GM12878 (cell line): Measurements from ENCODE around the gene TFAP2E. TPM values are rescaled to one million over a fixed set of nuclear protein-coding genes. Genes with fewer than 3 reads are reported as not detected.

Experiments
- ATAC-seq: fragments of 200-7000 bp; cut with Tn5 transposase; 3 replicates; pipeline ENCODE4 v1.9.1; 2020; ENCODE audit warnings: mild to moderate bottlenecking, moderate library complexity
- BruUV-seq: library from RNA; stranded (reverse); fragments of 400-500 nt; replicated peaks from 2 replicates; lab custom pipeline; 2021; lab: Mats Ljungman, UMichigan
- CTCF ChIA-PET: fragments of 300-600 bp; sonication (Branson Sonifier 250); formaldehyde crosslinking; extraction: SDS; loops from one replicate; lab custom pipeline; 2021; ENCODE audit warnings: inconsistent platforms; lab: Yijun Ruan, JAX
- POLR2A ChIA-PET: fragments of 350-600 bp; formaldehyde crosslinking; extraction: SDS; loops from one replicate; lab custom pipeline; 2021; ENCODE audit warnings: inconsistent platforms; lab: Charles Lee
- RAD21 ChIA-PET: fragments of 300-600 bp; sonication (Branson Sonifier 250); formaldehyde crosslinking; loops from one replicate; lab custom pipeline; 2023; ENCODE audit warnings: antibody characterized with exemption; ENCODE audit not compliant: unreplicated experiment; lab: Charles Lee
- SMC1A ChIA-PET: fragments of 300-600 bp; sonication (Branson Sonifier 250); formaldehyde crosslinking; loops from one replicate; lab custom pipeline; 2023; ENCODE audit not compliant: unreplicated experiment, uncharacterized antibody; lab: Charles Lee
- DNase-seq: peaks from one replicate; pipeline ENCODE4 v3.0.0-alpha.2; 2011; ENCODE audit warnings: low read depth, low spot score
- FAIRE-seq: peaks from 3 replicates; lab custom pipeline; 2011; peaks lifted over from hg19 to GRCh38; lab: Jason Lieb, UNC
- H2AFZ ChIP-seq: 2 replicates; pipeline ENCODE4 v1.6.0; 2011; ENCODE audit warnings: low read depth, low read length, control low read depth; ENCODE audit not compliant: control insufficient read depth
- H3K27ac ChIP-seq: 2 replicates; pipeline ENCODE4 v1.5.1; 2011; ENCODE audit warnings: control low read depth; ENCODE audit not compliant: control insufficient read depth, insufficient read depth
- H3K27me3 ChIP-seq, 2 experiments: replicated peaks in 1 of 2; 2 replicates each; pipeline versions ENCODE4 v1.6.0 to v1.6.1; 2011; ENCODE audit warnings: low read length in 1 of 2; ENCODE audit not compliant: control insufficient read depth in 2 of 2, insufficient read depth in 2 of 2
- H3K36me3 ChIP-seq, 2 experiments: 2 replicates each; pipeline ENCODE4 v1.5.1; 2011; ENCODE audit warnings: low read length in 1 of 2; ENCODE audit not compliant: control insufficient read depth in 2 of 2, insufficient read depth in 2 of 2
- H3K4me1 ChIP-seq: 2 replicates; pipeline ENCODE4 v1.6.1; 2011; ENCODE audit warnings: mild to moderate bottlenecking, low read length, moderate library complexity, mixed read lengths; ENCODE audit not compliant: control insufficient read depth, insufficient read depth
- H3K4me2 ChIP-seq: 2 replicates; pipeline ENCODE4 v1.6.0; 2011; ENCODE audit warnings: control low read depth; ENCODE audit not compliant: control insufficient read depth, insufficient read depth
- H3K4me3 ChIP-seq: fragments of 200-600 bp; sonication (generic); 2 replicates; pipeline ENCODE4 v1.5.1; 2016
- H3K79me2 ChIP-seq: 2 replicates; pipeline ENCODE4 v1.6.0; 2011; ENCODE audit warnings: low read length; ENCODE audit not compliant: control insufficient read depth, insufficient read depth
- H3K9ac ChIP-seq: 2 replicates; pipeline ENCODE4 v1.8.0; 2011; ENCODE audit warnings: low read length, control low read depth, mixed read lengths; ENCODE audit not compliant: control insufficient read depth, insufficient read depth
- H3K9me3 ChIP-seq: replicated peaks from 3 replicates; pipeline ENCODE4 v1.5.1; 2011; ENCODE audit warnings: mild to moderate bottlenecking, low read length; ENCODE audit not compliant: control insufficient read depth, insufficient read depth
- H4K20me1 ChIP-seq: 2 replicates; pipeline ENCODE4 v1.6.0; 2011; ENCODE audit not compliant: control insufficient read depth, insufficient read depth
- BACH1 ChIP-seq: fragments of 450-650 bp; IDR thresholded peaks from 2 replicates; pipeline ENCODE4 v1.6.1; 2017; ENCODE audit warnings: mild to moderate bottlenecking, borderline replicate concordance
- BHLHE40 ChIP-seq, 2 experiments: fragments of 450-650 bp in 1 of 2; IDR thresholded peaks; 2 replicates each; pipeline ENCODE4 v1.6.1; 2011 to 2017; ENCODE audit warnings: low read depth in 2 of 2, borderline replicate concordance in 1 of 2, improper control_type of control experiment in 1 of 2, low read length in 1 of 2, mild to moderate bottlenecking in 1 of 2
- CREB1 ChIP-seq: IDR thresholded peaks from 2 replicates; pipeline ENCODE4 v1.6.1; 2012; ENCODE audit warnings: low read depth, mild to moderate bottlenecking, inconsistent platforms
- E4F1 ChIP-seq: fragments of 450-650 bp; IDR thresholded peaks from 2 replicates; pipeline ENCODE4 v1.6.1; 2018; ENCODE audit warnings: borderline replicate concordance, mild to moderate bottlenecking; ENCODE audit not compliant: partially characterized antibody
- JUNB ChIP-seq: IDR thresholded peaks from 2 replicates; pipeline ENCODE4 v1.6.1; 2016; ENCODE audit warnings: antibody characterized with exemption, mild to moderate bottlenecking
- LARP7 ChIP-seq: fragments of 450-650 bp; IDR thresholded peaks from 2 replicates; pipeline ENCODE4 v1.6.1; 2017; ENCODE audit warnings: mild to moderate bottlenecking
- NR2C2 ChIP-seq: IDR thresholded peaks from 2 replicates; pipeline ENCODE4 v1.6.1; 2011; ENCODE audit warnings: borderline replicate concordance, low read depth; ENCODE audit not compliant: control insufficient read depth, insufficient read length
- NRF1 ChIP-seq: conservative IDR thresholded peaks from 2 replicates; pipeline ENCODE4 v1.6.1; 2011; ENCODE audit warnings: mild to moderate bottlenecking, low read depth, low read length, improper control_type of control experiment
- POLR2A ChIP-seq: IDR thresholded peaks from 2 replicates; pipeline ENCODE4 v1.6.1; 2011; ENCODE audit warnings: low read depth, mild to moderate bottlenecking, low read length
- POLR2AphosphoS5 ChIP-seq: IDR thresholded peaks from 2 replicates; pipeline ENCODE4 v1.6.1; 2011; ENCODE audit warnings: mild to moderate bottlenecking, low read length, inconsistent platforms
- SMARCA5 ChIP-seq: fragments of 450-650 bp; IDR thresholded peaks from 2 replicates; pipeline ENCODE4 v1.6.1; 2017; ENCODE audit warnings: mild to moderate bottlenecking
- SRF ChIP-seq, 2 experiments: IDR thresholded peaks; 2 replicates each; pipeline ENCODE4 v1.6.1; 2011; ENCODE audit warnings: low read depth in 2 of 2, low read length in 2 of 2, mild to moderate bottlenecking in 1 of 2, moderate library complexity in 1 of 2
- TAF1 ChIP-seq: IDR thresholded peaks from 2 replicates; pipeline ENCODE4 v1.6.1; 2011; ENCODE audit warnings: mild to moderate bottlenecking, low read depth, low read length, borderline replicate concordance
- TCF12 ChIP-seq: IDR thresholded peaks from 2 replicates; pipeline ENCODE4 v1.6.1; 2011; ENCODE audit warnings: low read depth, mild to moderate bottlenecking, low read length
- ZNF217 ChIP-seq: fragments of 450-650 bp; IDR thresholded peaks from 2 replicates; pipeline ENCODE4 v1.6.1; 2017; ENCODE audit warnings: antibody characterized with exemption, mild to moderate bottlenecking
- ZNF24 ChIP-seq: fragments of 450-650 bp; IDR thresholded peaks from 2 replicates; pipeline ENCODE4 v1.6.1; 2017; ENCODE audit warnings: antibody characterized with exemption, mild to moderate bottlenecking
- ZNF687 ChIP-seq: fragments of 450-650 bp; IDR thresholded peaks from 2 replicates; pipeline ENCODE4 v1.6.1; 2017; ENCODE audit warnings: mild to moderate bottlenecking, moderate library complexity
- WGBS: methylation state at CpG from one replicate; pipeline ENCODE4 v1.1.6; 2016; ENCODE audit warnings: low lambda C conversion rate; ENCODE audit not compliant: insufficient replicate concordance, insufficient coverage; ENCODE audit errors: missing lambda C conversion rate; 5-methylcytosine and 5-hydroxymethylcytosine counted together
- in situ Hi-C: fragments of 300-500 bp; cut with MboI; formaldehyde crosslinking; loops from 9 replicates; pipeline ENCODE4 v1.14.3; 2018; ENCODE audit warnings: mixed read lengths
- intact Hi-C: fragments of 100-400 bp; cut with micrococcal nuclease; formaldehyde crosslinking; loops from one replicate; pipeline ENCODE4 v1.14.2; 2022; ENCODE audit not compliant: unreplicated experiment
- polyA plus RNA-seq, 11 experiments: library from polyadenylated mRNA; depleted of rRNA in 4 of 11; unstranded in 6 of 11; stranded (reverse) in 5 of 11; fragments of >200 nt; fragmentation: Nextera tagmentation in 4 of 11; fragmentation: Illumina TruSeq in 1 of 11; extraction: Ambion mirVana in 4 of 11; extraction: Trizol in 1 of 11; gene quantifications; 1 replicate in 1 of 11; 2 replicates in 10 of 11; pipeline versions ENCODE4 v1.2.1 to v1.2.3, GENCODE V29; 2011 to 2016; ENCODE audit warnings: inconsistent platforms in 2 of 11, missing spikeins in 2 of 11, low read depth in 1 of 11
- total RNA-seq, 4 experiments: library from RNA; depleted of rRNA in 3 of 4; stranded (reverse); fragments of >200 nt in 3 of 4; fragmentation: Illumina TruSeq in 1 of 4; extraction: Trizol in 1 of 4; gene quantifications; 2 replicates each; pipeline versions ENCODE4 v1.2.1 to v1.2.3, GENCODE V29; 2013 to 2021

Gene TFAP2E
- total and polyA plus RNA-seq, 10 of the 15 experiments (the other 5 are each of a cell fraction or from before 2014, with no cell fraction given): 0.10 to 1.1 (median 0.43) TPM

DNA sequence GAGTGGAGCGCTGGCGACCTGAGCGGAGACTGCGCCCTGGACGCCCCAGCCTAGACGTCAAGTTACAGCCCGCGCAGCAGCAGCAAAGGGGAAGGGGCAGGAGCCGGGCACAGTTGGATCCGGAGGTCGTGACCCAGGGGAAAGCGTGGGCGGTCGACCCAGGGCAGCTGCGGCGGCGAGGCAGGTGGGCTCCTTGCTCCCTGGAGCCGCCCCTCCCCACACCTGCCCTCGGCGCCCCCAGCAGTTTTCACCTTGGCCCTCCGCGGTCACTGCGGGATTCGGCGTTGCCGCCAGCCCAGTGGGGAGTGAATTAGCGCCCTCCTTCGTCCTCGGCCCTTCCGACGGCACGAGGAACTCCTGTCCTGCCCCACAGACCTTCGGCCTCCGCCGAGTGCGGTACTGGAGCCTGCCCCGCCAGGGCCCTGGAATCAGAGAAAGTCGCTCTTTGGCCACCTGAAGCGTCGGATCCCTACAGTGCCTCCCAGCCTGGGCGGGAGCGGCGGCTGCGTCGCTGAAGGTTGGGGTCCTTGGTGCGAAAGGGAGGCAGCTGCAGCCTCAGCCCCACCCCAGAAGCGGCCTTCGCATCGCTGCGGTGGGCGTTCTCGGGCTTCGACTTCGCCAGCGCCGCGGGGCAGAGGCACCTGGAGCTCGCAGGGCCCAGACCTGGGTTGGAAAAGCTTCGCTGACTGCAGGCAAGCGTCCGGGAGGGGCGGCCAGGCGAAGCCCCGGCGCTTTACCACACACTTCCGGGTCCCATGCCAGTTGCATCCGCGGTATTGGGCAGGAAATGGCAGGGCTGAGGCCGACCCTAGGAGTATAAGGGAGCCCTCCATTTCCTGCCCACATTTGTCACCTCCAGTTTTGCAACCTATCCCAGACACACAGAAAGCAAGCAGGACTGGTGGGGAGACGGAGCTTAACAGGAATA, 4.2 kb downstream of the TFAP2E start:
- Histone ChIP-seq H3K27me3 (peaks cover 0 to 2% of the 10 kb centered on the region in 2 experiments; a peak in 2 of 4 replicates), H4K20me1 (no peaks in the 10 kb centered on the region), H3K27ac (peak overlapping the region; percentile 13; the same call in 1 of the 2 replicates), H3K9ac (peak overlapping the region; percentile 66), H2AFZ (peak overlapping the region; percentile 93), H3K9me3 (no peaks in the 10 kb centered on the region), H3K79me2 (no peaks in the 10 kb centered on the region; the same call in 1 of the 2 replicates), H3K36me3 (no peaks in the 10 kb centered on the region), H3K4me1 (peaks cover 25% of the 10 kb centered on the region), H3K4me3 (peak overlapping the region; percentile 57), H3K4me2 (peak overlapping the region; percentile 76)
- POLR2A ChIA-PET: interaction anchor here (0.6 to 1.0 kb wide), 3 partner anchors 140 to 192 kb away, joined by 4 to 5 read pairs (median 5); partner anchors contain the start of gene CLSPN
- SMC1A ChIA-PET: interaction anchor here (0.7 to 1.5 kb wide), 3 partner anchors 8 to 138 kb away, joined by 3 to 5 read pairs (median 5); no protein-coding TSS in a partner anchor
- intact Hi-C loops: no loop called here
- DNase-seq (peak; percentile 40), ATAC-seq (peak; percentile 92), FAIRE-seq (no peak)
- RAD21 ChIA-PET: interaction anchor here (1.0 to 1.2 kb wide), 2 partner anchors 9 to 138 kb away, joined by 5 to 6 read pairs; no protein-coding TSS in a partner anchor
- CTCF ChIA-PET: interaction anchor here (0.6 to 1.9 kb wide), 11 partner anchors 9 to 710 kb away, joined by 3 to 12 read pairs (median 3); partner anchors contain the start of genes KIAA0319L and NCDN
- in situ Hi-C loops: no loop called here
- under 1% methylated on average over 62 of the region's 70 CpGs for WGBS
- no TSS peak for BruUV-seq
- TF ChIP-seq ZNF687 (peak; percentile 65; the same call in 1 of the 2 replicates), SMARCA5 (no peak), TCF12 (0 out of 2 replicates have a peak, but pooled peaks have one; percentile 11), BACH1 (no peak), ZNF24 (no peak), E4F1 (peak; percentile 44), POLR2AphosphoS5 (0 out of 2 replicates have a peak, but pooled peaks have one; percentile 18), NRF1 (no peak), SRF (IDR thresholded peaks at IDR 0.05; ENCODE audit: low read depth in 2 of 2, low read length in 2 of 2) (no peak), LARP7 (0 out of 2 replicates have a peak, but pooled peaks have one; percentile 37), JUNB (no peak), TAF1 (peak; percentile 44; the same call in 1 of the 2 replicates), ZNF217 (no peak), CREB1 (no peak), NR2C2 (no peak), BHLHE40 (IDR thresholded peaks at IDR 0.05; ENCODE audit: borderline replicate concordance in 1 of 2, low read depth in 2 of 2, low read length in 1 of 2) (peak in 1 of 2 experiments; percentile 21; a peak in 1 of 4 replicates), POLR2A (peak; percentile 78)
